Measurements from ENCODE around the gene LMX1B.
"Not testable (repeated sequence)": the region's sequence is repeated elsewhere in the genome, so short reads cannot be mapped to it uniquely, and the experiment has no call there.

Gene LMX1B

DNA sequence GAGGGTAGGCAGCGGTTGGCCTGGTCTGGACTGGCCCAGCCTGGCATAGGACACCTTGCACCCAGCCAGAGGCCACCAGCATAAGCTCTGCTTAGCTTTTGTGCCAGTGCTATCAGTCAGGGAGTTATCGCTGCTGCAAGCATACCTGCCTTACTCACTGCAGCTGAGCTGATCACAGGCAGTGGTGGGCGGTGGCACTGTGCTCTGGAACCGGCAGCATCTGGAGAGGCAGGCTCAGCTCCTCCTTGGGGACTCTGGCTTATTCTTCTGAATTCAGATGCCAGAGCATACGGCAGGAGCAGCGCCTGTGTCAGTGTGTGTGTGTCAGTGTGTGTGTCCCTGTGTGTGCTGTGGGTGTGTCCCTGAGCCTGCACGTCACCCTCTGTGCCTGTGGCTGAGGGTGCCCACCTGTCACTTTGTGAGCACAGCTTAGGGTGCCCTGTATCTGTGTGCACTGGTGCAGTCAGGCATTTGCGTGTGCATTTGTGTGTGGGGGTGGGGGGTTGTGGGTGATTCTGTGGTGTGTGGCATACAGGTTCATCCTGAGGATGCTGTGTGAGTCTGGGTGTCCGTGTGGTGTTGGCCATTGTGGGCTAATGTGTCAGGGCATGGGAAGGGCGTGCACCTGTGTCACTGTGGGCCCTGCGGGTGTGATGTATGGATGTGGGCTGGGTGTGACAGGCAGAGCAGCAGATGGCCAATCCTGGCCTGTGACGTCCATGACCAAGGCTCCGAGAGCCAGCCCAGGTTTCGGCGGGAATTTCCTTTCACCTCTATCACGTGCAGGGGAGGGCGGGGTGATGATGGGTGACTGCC lies 23.5 kb downstream of the LMX1B start:
- DNase-seq: no peak

DNA sequence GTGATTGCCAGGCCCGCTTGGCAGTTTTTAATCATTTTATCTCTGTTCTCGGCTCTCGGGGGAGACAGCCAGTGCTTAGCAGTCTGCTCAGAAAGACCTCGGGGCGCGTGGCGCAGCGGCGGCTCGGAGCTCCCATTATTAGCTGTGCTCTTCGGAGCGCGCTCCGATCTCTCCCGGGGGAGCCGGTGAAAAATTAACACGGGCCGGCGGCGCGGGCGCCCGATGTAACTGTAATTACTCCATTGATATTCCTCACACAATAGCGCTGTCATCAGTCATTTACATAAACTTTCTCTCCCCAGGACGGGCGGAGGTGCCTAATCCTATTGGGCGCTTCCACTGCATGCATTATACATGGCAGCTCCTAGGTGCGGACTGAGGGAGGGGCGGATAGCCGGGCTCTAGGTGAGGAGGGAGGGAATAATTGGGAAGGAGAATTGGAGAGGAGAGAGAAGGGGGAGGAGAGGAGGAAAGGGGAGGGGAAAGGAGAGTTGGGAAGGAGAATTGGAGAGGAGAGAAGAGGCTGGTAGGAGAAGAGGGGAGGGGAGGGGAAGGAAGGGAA lies 24.9 kb downstream of the LMX1B start:
- no peak for DNase-seq

DNA sequence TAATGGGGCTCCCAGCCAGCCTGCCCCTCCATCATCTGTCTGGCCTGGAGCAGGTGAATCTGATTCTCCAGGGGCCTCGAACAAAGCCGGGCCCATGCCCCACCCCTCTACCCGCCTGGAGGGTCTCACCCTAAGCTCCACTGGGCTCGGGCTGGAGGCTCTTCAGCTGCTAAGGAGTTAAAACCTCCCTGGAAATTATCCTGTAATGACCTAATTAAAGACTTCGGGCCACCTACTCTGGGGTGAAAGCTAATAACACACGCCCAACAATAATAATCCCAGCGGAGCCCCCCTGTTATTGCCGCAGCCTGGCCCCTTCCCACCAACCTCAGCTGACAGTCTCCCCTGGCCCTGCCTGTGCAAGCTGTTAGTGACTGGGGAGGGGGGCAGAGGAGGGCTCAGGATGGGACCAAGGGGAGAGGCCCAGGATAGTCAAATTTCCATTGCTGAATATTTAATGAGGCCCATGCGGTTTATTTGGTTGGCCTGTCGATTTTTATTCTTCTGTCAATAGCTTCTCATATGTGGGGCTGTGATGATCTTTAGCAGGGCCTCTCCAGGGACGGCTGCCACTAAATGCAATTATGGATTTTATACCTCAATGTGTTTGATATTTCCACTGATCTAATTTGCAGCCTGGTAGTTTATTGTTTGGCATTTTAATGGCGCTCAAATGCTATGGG lies 25.7 kb downstream of the LMX1B start:
- no peak for DNase-seq

- no peak for DNase-seq
Observed at GRCh38 chr9:126641118-126641851, 27.6 kb downstream of the LMX1B start.

- DNase-seq: no peak
Observed at GRCh38 chr9:126642010-126642744, 28.4 kb downstream of the LMX1B start.

- DNase-seq: no peak
Observed at GRCh38 chr9:126642839-126643238, 29.1 kb downstream of the LMX1B start.

GRCh38 chr9:126643945-126644527 lies 30.3 kb downstream of the LMX1B start:
- DNase-seq: no peak

DNA sequence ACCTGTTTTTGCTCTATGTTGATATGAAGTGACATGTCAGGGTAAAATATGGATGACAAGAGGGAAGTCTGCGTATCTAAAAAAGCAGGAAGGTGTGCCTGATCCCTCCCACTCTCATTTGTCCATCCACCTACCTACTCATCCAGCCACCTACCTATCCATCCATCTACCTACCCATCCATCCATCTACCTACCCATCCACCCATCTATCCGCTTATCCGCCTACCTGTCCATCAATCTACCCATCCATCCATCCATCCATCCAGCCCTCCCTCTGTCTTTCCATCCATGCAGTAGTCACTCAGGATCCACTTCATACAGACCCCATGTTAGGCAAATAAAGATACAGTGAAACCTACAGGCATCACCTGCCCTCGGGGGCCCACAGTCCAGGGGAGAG lies 32.4 kb downstream of the LMX1B start:
- DNase-seq: no peak

GRCh38 chr9:126647585-126648411 lies 34.1 kb downstream of the LMX1B start:
- DNase-seq: no peak

- no peak for DNase-seq
Observed at GRCh38 chr9:126649477-126649876, 35.7 kb downstream of the LMX1B start.

DNA sequence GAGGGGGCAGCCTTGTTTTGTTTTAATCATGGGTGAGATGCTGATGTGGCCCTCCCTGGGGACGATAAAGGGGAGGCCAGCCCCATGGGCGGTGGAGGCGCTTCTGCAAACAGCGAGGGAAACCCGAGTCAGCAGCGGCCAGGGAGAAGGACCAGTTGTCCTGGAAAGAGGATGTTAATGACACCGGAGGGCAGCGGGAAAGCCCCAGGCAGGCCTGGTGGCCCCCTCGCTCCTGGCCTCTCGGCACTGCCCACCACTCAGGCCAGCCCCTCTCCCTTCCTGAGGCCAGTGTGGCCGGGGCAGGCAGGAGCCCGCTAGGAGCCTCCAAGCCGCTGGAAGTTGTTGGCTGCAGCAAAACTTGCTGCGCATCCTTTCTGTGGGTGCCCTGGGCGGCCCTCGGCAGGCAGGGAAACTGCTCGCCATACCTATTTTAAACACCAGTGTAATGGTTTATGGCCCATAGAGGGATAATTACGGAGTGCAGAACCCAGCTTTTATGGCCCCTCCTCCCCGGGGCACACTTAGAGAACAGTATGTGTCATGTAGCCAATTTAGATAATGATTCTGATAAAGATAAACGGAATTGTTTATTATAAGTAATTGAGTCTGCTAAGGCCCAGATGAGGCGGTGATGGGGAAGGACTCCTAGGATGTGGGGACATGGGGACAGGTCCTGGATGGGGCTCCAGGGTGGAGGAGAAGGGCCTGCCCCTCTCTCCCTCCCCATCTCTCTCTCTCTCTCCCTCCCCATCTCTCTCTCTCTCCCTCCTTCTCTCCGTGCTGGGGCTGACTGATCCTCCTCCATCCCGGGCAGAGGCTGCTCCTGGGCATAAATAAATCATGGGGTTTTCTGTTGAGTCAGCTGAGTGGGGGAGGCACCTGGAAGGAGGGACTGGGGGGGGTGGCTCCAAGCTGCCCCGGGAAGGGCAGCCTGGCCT lies 36.9 kb downstream of the LMX1B start:
- DNase-seq: no peak

DNA sequence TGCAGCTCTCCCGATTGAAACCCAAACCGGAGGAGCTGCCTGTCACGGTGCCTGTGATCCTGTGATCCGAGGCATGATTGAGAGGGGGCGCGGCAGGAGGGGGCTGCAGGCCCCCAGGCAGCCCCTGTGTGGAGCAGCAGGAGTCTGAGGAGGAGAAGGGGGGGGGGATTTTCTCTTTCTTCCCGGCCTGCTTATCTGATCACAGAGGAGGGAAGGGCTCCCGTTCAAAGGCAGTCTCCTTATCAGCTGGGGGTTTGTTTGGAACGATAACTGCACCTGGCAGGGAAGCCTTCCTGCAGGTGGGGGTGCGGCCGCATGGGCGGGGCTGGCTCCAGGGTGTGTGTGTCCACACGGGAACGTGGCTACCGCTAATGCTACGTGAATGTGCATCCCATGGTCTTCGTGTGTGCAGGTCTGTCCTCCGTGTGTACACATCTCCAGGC lies 38.4 kb downstream of the LMX1B start:
- DNase-seq: no peak

DNA sequence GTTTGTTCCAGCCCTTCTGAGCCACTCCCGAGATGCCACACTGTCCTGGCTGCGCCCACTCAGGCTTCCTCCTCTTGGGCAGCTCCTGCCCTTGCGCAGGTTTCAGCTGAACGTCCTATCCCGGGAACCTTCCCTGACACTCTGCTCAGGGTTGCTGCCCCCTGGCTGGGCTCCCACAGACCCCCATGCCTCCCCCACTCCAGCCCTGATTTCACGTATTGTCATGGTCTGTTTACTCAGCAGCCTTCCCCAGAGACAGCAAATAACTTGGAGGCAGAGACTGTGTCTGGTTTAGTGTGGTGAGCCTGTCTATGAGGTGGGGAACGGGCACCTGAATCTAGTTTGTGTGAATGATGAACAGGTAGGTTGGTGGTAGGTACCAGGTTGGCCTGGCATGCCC lies 40.4 kb downstream of the LMX1B start:
- DNase-seq: no peak

DNA sequence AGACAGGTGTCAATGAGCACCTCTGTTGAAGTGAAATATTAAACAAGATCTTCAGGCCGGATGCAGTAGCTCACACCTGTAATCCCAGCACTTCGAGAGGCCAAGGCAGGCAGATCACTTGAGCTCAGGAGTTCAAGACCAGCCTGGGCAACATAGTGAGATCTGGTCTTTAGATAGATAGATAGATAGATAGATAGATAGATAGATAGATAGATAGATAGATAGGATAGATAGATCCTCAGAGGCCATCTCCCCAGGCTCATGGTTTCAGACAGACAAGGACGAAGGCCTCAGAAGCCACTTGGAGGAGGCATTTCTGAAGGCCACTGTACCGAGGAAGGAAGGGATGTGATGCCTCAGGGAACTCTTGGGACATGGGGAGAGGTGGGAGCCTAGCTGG lies 42.5 kb downstream of the LMX1B start:
- DNase-seq: not testable (repeated sequence)

- no peak for DNase-seq
Observed at GRCh38 chr9:126658201-126658825, 44.6 kb downstream of the LMX1B start.

- DNase-seq: no peak
Observed at GRCh38 chr9:126658956-126659555, 45.3 kb downstream of the LMX1B start.

- no peak for DNase-seq
Observed at GRCh38 chr9:126661122-126661520, 47.4 kb downstream of the LMX1B start.

DNA sequence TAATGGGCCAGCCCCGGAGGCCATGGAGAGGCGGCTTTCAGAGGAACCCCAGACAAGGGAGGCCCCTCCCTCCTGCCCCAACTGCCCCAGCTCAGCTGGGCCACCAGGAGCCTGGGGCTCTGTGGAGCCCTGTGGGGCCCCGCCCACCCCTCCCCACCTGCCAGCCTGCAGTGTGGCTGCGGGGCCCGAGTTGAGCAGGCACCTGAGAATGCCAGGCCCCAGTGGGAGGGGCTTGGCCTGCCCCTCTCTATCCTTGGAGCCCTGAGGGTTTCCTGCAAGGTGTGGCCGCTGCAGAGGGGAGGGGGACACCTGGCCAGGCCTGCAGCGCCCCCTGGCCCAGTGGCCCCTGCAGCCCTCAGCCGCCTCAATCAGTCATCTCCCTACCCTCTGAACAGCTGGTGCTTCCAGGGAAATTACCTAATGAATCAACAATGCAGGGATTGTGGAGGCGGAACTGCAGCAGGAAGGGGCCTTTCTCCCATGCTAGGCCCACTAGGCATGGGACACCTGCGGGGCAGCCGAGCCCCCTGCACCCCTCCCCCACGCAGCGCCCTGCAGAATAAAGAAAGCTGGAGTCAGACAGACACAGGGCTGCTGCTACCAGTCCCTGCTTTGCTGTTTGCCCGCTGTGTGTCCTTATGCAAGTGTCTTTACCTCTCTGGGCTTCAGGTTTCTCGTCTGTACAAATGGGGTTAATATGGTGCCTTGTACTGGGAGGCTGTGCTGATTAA lies 48.0 kb downstream of the LMX1B start:
- no peak for DNase-seq

All from midbrain (tissue), 1 donor.